ENCODE data around the gene REST.

The REST gene

GRCh38 chr4:56959100-56959499 lies 51.4 kb downstream of the REST start:
- TF ChIP-seq CTCF (IDR thresholded peaks at IDR 0.05; ENCODE audit: insufficient read depth, low read depth, low read length, missing control alignments), result no peak
- no peak overlapping the region for H3K4me3 ChIP-seq (ENCODE audit: low read length)
- DNase-seq (ENCODE audit: low read depth), result no peak

- H3K4me3 ChIP-seq (ENCODE audit: low read length), result no peak overlapping the region
- DNase-seq (ENCODE audit: low read depth), result no peak
- no peak for TF ChIP-seq CTCF (IDR thresholded peaks at IDR 0.05; ENCODE audit: insufficient read depth, low read depth, low read length, missing control alignments)
Observed at GRCh38 chr4:56961107-56961500, 53.4 kb downstream of the REST start.

- no peak for TF ChIP-seq CTCF (IDR thresholded peaks at IDR 0.05; ENCODE audit: insufficient read depth, low read depth, low read length, missing control alignments)
- no peak for DNase-seq (ENCODE audit: low read depth)
- no peak overlapping the region for H3K4me3 ChIP-seq (ENCODE audit: low read length)
Observed at GRCh38 chr4:56971383-56971782, 63.7 kb downstream of the REST start.

GRCh38 chr4:56972389-56972788 lies 64.7 kb downstream of the REST start:
- no peak overlapping the region for H3K4me3 ChIP-seq (ENCODE audit: low read length)
- no peak for TF ChIP-seq CTCF (IDR thresholded peaks at IDR 0.05; ENCODE audit: insufficient read depth, low read depth, low read length, missing control alignments)
- no peak for DNase-seq (ENCODE audit: low read depth)

- DNase-seq (ENCODE audit: low read depth), result no peak
- no peak overlapping the region for H3K4me3 ChIP-seq (ENCODE audit: low read length)
- TF ChIP-seq CTCF (IDR thresholded peaks at IDR 0.05; ENCODE audit: insufficient read depth, low read depth, low read length, missing control alignments), result no peak
Observed at GRCh38 chr4:56972809-56973208, 65.1 kb downstream of the REST start.

- DNase-seq (ENCODE audit: low read depth), result no peak
- no peak for TF ChIP-seq CTCF (IDR thresholded peaks at IDR 0.05; ENCODE audit: insufficient read depth, low read depth, low read length, missing control alignments)
- no peak overlapping the region for H3K4me3 ChIP-seq (ENCODE audit: low read length)
Observed at GRCh38 chr4:56973336-56973735, 65.6 kb downstream of the REST start.

GRCh38 chr4:56976283-56976836 lies 68.7 kb downstream of the REST start:
- TF ChIP-seq CTCF (IDR thresholded peaks at IDR 0.05; ENCODE audit: insufficient read depth, low read depth, low read length, missing control alignments), result no peak
- DNase-seq (ENCODE audit: low read depth), result peak; percentile 13
- H3K4me3 ChIP-seq (ENCODE audit: low read length), result peak overlapping the region; percentile 55

Data from epithelial cell of esophagus (primary cell).